Measurements from ENCODE around the gene SLC12A4. TPM values are rescaled to one million over a fixed set of nuclear protein-coding genes. Genes with fewer than 3 reads are reported as not detected.
"Not testable (repeated sequence)": the region's sequence is repeated elsewhere in the genome, so short reads cannot be mapped to it uniquely, and the experiment has no call there.

The SLC12A4 gene
- total and polyA plus RNA-seq, 2 experiments from 2014 or later, result 36.5 to 49.2 TPM

DNA sequence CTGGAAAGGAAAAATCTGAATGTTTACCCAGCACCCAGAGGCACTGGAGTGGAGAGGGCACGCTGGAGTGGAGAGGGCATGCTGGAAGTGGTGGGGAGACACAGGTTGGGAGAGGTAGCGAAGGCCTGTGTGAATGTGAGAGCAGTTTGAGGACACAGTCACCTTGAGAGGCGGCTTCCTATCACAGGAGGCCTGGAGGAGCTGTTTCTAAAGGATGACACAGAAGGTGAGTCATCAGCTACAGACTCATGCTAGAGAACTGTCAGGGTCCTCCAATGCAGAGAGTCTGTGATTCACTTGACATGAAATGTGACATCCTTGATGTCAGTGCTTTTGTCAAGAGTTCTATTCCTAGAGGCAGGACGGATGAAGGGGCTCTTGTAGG, 50.6 kb downstream of the SLC12A4 start:
- H3K27ac ChIP-seq, result peak overlapping the region; percentile 32
- DNase-seq (ENCODE audit: low read depth in 1 of 2, low spot score in 1 of 2), result no peak
- H3K9me3 ChIP-seq (ENCODE audit: low read depth), result no peaks in the 10 kb centered on the region
- H3K27me3 ChIP-seq, result no peaks in the 10 kb centered on the region
- no peak for TF ChIP-seq CTCF (IDR thresholded peaks at IDR 0.05; ENCODE audit: low read depth, low read length)
- no peak overlapping the region for H3K4me3 ChIP-seq
- H3K36me3 ChIP-seq, result no peaks in the 10 kb centered on the region
- peaks cover 29% of the 10 kb centered on the region for H3K4me1 ChIP-seq (ENCODE audit: low read depth)

GRCh38 chr16:67917140-67917851, 51.1 kb downstream of the SLC12A4 start:
- Histone ChIP-seq H3K9me3 (ENCODE audit: low read depth) (no peaks in the 10 kb centered on the region), H3K36me3 (no peaks in the 10 kb centered on the region), H3K4me3 (no peak overlapping the region), H3K27me3 (no peaks in the 10 kb centered on the region), H3K4me1 (ENCODE audit: low read depth) (peaks cover 23% of the 10 kb centered on the region), H3K27ac (peak overlapping the region; percentile 32)
- TF ChIP-seq CTCF (IDR thresholded peaks at IDR 0.05; ENCODE audit: low read depth, low read length), result no peak
- DNase-seq (ENCODE audit: low read depth in 1 of 2, low spot score in 1 of 2), result no peak

GRCh38 chr16:67915831-67916723, 52.4 kb downstream of the SLC12A4 start:
- Histone ChIP-seq H3K4me3 (no peak overlapping the region), H3K27ac (no peak overlapping the region), H3K4me1 (ENCODE audit: low read depth) (peaks cover 13% of the 10 kb centered on the region), H3K36me3 (peaks cover 2% of the 10 kb centered on the region), H3K27me3 (no peaks in the 10 kb centered on the region), H3K9me3 (ENCODE audit: low read depth) (no peaks in the 10 kb centered on the region)
- DNase-seq (ENCODE audit: low read depth in 1 of 2, low spot score in 1 of 2), result no peak
- no peak for TF ChIP-seq CTCF (IDR thresholded peaks at IDR 0.05; ENCODE audit: low read depth, low read length)

DNA sequence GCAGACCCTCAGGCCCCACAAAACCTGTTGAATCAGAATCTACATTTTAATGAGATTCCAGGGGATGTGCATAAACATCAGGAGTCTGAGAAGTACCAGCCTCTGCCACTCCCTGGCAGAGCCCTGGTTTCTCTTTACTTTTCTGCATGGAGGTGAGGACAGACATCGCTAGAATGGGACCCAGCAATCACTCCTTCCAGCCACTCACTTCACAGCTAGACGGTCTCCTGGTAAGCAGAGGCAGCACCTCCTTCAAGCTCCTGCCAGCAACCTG, 53.0 kb downstream of the SLC12A4 start:
- H3K4me1 ChIP-seq (ENCODE audit: low read depth), result peaks cover 13% of the 10 kb centered on the region
- H3K4me3 ChIP-seq; H3K9me3 ChIP-seq (ENCODE audit: low read depth); H3K27ac ChIP-seq; H3K27me3 ChIP-seq; DNase-seq (ENCODE audit: low read depth in 1 of 2, low spot score in 1 of 2); H3K36me3 ChIP-seq: not testable (repeated sequence)

DNA sequence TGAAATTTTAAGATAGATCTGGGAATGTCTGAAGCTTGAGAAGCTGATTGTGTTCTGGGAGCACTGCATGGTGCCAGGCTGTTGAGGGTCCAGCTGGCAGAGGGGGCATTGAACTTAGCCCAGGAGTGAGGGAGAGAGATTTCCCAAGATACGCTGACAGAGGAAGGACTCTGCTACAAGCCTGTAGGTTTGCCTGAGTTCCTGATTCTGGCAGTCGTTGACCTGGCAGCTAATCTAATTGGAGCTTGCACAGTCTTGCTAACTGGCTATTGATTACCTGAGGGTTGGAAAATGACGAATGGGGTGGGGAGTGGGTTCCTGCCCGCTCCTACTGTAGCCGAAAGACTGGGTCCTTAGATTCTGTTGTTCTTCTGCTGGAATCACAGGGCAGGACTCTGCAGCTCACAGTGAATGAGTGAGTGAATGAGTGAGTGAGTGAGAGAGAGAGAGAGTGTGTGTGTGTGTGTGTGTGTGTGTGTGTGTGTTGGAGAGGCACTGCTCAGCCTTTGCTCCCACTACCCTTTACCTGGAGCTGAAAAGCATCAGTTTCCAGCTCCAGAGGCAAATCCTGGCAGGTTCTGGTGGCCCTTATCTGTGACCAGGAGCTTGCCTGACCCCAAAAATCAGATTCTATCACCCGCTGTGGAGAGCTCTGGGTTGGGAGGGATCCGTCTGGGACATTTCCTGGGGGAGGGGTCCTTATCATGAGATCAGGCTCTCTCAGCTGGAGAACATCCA, 53.5 kb downstream of the SLC12A4 start:
- TF ChIP-seq CTCF (IDR thresholded peaks at IDR 0.05; ENCODE audit: low read depth, low read length), result no peak
- no peak overlapping the region for H3K27ac ChIP-seq
- no peak overlapping the region for H3K4me3 ChIP-seq
- peaks cover 3% of the 10 kb centered on the region for H3K36me3 ChIP-seq
- H3K27me3 ChIP-seq, result no peaks in the 10 kb centered on the region
- peaks cover 13% of the 10 kb centered on the region for H3K4me1 ChIP-seq (ENCODE audit: low read depth)
- DNase-seq (ENCODE audit: low read depth in 1 of 2, low spot score in 1 of 2), result no peak
- H3K9me3 ChIP-seq (ENCODE audit: low read depth), result no peaks in the 10 kb centered on the region
